SK-N-SH (cell line): ENCODE data around the gene MYH15.

Experiments
- EP300 ChIP-seq, 2 experiments: IDR thresholded peaks; 2 replicates each; pipeline versions ENCODE4 v1.4.0 to v1.6.1; 2012; ENCODE audit warnings: borderline replicate concordance in 1 of 2, low read depth in 1 of 2, low read length in 1 of 2
- FOXJ3 ChIP-seq: sonication (generic); formaldehyde crosslinking; IDR thresholded peaks from 2 replicates; pipeline ENCODE4 v1.5.1; 2020; ENCODE audit warnings: mild to moderate bottlenecking, missing genetic modification reagents
- FOXM1 ChIP-seq: IDR thresholded peaks from 2 replicates; pipeline ENCODE4 v1.4.0; 2012; ENCODE audit warnings: low read depth, mild to moderate bottlenecking
- GABPA ChIP-seq: IDR thresholded peaks from 2 replicates; pipeline ENCODE4 v1.4.0; 2012; ENCODE audit warnings: low read depth, mild to moderate bottlenecking
- POLR2AphosphoS5 ChIP-seq: IDR thresholded peaks from 2 replicates; pipeline ENCODE4 v1.6.1; 2012; ENCODE audit warnings: low read depth, low read length
- RCOR1 ChIP-seq: fragments of 150-350 bp; IDR thresholded peaks from 2 replicates; pipeline ENCODE4 v1.6.1; 2017; ENCODE audit warnings: antibody characterized with exemption, low read length
- RFX5 ChIP-seq: IDR thresholded peaks from 2 replicates; pipeline ENCODE4 v1.6.1; 2012; ENCODE audit warnings: mild to moderate bottlenecking, improper control_type of control experiment, low read length
- SIN3A ChIP-seq: IDR thresholded peaks from 2 replicates; pipeline ENCODE4 v1.6.1; 2012; ENCODE audit warnings: low read depth, mild to moderate bottlenecking, low read length, moderate library complexity, borderline replicate concordance
- SMC3 ChIP-seq: IDR thresholded peaks from 2 replicates; pipeline ENCODE4 v1.6.1; 2012; ENCODE audit warnings: low read depth, low read length, improper control_type of control experiment
- TAF1 ChIP-seq: IDR thresholded peaks from 2 replicates; pipeline ENCODE4 v1.6.1; 2012; ENCODE audit warnings: low read depth, mild to moderate bottlenecking, low read length, moderate library complexity, borderline replicate concordance
- TEAD4 ChIP-seq: IDR thresholded peaks from 2 replicates; pipeline ENCODE4 v1.4.0; 2012; ENCODE audit warnings: mild to moderate bottlenecking, borderline replicate concordance; ENCODE audit not compliant: insufficient read depth
- TF ChIP-seq, protein P1 (sequence below): fragments of 200-600 bp; sonication (generic); IDR thresholded peaks from 2 replicates; pipeline ENCODE4 v1.6.1; 2017; ENCODE audit warnings: antibody characterized with exemption, mild to moderate bottlenecking, moderate library complexity
- TF ChIP-seq, protein P2 (sequence below): IDR thresholded peaks from 2 replicates; pipeline ENCODE4 v1.6.1; 2012; ENCODE audit warnings: mild to moderate bottlenecking, low read depth, low read length, moderate library complexity
- TF ChIP-seq, protein P3 (sequence below): IDR thresholded peaks from 2 replicates; pipeline ENCODE4 v1.4.0; 2012; ENCODE audit warnings: low read depth, borderline replicate concordance

DNA sequence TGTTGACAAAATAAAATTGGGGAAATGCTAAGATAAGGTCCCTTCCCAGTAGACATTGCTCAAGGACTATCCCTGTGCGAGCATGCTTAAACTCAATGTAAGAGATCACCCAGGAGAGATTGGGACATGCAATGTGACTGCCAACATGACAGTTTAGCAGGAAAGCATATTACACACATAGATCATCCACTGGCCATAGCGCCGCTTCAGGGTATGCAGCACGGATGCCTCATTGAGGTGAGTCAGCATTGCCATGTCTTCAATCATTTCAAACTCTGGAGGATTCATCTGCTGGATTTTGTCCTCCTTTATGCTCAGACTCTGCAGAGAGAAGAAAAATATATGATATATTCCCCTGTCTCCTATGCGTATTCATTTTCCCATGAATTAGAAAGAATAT, 8.9 kb downstream of the MYH15 start:
- TF ChIP-seq, protein P1, sequence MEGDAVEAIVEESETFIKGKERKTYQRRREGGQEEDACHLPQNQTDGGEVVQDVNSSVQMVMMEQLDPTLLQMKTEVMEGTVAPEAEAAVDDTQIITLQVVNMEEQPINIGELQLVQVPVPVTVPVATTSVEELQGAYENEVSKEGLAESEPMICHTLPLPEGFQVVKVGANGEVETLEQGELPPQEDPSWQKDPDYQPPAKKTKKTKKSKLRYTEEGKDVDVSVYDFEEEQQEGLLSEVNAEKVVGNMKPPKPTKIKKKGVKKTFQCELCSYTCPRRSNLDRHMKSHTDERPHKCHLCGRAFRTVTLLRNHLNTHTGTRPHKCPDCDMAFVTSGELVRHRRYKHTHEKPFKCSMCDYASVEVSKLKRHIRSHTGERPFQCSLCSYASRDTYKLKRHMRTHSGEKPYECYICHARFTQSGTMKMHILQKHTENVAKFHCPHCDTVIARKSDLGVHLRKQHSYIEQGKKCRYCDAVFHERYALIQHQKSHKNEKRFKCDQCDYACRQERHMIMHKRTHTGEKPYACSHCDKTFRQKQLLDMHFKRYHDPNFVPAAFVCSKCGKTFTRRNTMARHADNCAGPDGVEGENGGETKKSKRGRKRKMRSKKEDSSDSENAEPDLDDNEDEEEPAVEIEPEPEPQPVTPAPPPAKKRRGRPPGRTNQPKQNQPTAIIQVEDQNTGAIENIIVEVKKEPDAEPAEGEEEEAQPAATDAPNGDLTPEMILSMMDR, result no peak
- TF ChIP-seq TAF1, result no peak
- TF ChIP-seq FOXM1, result no peak
- TF ChIP-seq SMC3, result no peak
- TF ChIP-seq TEAD4, result no peak
- no peak for TF ChIP-seq GABPA
- TF ChIP-seq FOXJ3 (CRISPR knock-in tag), result no peak
- TF ChIP-seq, protein P2, sequence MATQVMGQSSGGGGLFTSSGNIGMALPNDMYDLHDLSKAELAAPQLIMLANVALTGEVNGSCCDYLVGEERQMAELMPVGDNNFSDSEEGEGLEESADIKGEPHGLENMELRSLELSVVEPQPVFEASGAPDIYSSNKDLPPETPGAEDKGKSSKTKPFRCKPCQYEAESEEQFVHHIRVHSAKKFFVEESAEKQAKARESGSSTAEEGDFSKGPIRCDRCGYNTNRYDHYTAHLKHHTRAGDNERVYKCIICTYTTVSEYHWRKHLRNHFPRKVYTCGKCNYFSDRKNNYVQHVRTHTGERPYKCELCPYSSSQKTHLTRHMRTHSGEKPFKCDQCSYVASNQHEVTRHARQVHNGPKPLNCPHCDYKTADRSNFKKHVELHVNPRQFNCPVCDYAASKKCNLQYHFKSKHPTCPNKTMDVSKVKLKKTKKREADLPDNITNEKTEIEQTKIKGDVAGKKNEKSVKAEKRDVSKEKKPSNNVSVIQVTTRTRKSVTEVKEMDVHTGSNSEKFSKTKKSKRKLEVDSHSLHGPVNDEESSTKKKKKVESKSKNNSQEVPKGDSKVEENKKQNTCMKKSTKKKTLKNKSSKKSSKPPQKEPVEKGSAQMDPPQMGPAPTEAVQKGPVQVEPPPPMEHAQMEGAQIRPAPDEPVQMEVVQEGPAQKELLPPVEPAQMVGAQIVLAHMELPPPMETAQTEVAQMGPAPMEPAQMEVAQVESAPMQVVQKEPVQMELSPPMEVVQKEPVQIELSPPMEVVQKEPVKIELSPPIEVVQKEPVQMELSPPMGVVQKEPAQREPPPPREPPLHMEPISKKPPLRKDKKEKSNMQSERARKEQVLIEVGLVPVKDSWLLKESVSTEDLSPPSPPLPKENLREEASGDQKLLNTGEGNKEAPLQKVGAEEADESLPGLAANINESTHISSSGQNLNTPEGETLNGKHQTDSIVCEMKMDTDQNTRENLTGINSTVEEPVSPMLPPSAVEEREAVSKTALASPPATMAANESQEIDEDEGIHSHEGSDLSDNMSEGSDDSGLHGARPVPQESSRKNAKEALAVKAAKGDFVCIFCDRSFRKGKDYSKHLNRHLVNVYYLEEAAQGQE, result no peak
- TF ChIP-seq RCOR1, result no peak
- no peak for TF ChIP-seq EP300 (IDR thresholded peaks at IDR 0.05; ENCODE audit: borderline replicate concordance in 1 of 2, low read depth in 1 of 2, low read length in 1 of 2)
- no peak for TF ChIP-seq RFX5
- no peak for TF ChIP-seq POLR2AphosphoS5
- TF ChIP-seq SIN3A, result no peak
- TF ChIP-seq, protein P3, sequence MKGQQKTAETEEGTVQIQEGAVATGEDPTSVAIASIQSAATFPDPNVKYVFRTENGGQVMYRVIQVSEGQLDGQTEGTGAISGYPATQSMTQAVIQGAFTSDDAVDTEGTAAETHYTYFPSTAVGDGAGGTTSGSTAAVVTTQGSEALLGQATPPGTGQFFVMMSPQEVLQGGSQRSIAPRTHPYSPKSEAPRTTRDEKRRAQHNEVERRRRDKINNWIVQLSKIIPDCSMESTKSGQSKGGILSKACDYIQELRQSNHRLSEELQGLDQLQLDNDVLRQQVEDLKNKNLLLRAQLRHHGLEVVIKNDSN, result no peak
